ENCODE results near the gene SND1. TPM values are rescaled to one million over a fixed set of nuclear protein-coding genes. Genes with fewer than 3 reads are reported as not detected.

The SND1 gene
- total and polyA plus RNA-seq, 10 of the 15 experiments (the other 5 are each of a cell fraction or from before 2014, with no cell fraction given) = 52.4 to 270 (median 146) TPM

DNA sequence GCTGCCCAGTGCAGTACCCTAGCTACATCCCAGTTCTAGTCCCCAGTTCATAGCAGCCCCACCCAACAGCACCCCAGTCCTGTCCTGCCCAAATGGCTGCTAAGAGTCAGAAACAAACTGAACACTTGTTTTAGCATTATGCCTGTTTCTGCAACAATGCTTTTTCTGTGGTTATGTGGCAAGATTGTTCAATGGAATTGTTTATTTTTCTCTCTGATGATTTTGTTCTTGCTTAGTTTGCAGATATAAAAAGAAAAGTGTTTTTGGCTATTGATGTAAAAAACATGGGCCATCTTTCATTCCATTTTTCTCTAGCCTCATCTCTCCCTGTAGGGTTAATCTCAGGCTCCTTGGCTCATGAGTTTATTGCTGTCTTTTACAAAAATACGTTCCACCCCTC is 336.8 kb downstream of the SND1 start:
- BruUV-seq (replicated peaks) = no TSS peak
- no peaks in the 10 kb centered on the region for H3K9me3 ChIP-seq (replicated peaks; ENCODE audit: control insufficient read depth, insufficient read depth, low read length)
- H3K79me2 ChIP-seq (ENCODE audit: control insufficient read depth, insufficient read depth, low read length) = no peaks in the 10 kb centered on the region
- H3K27me3 ChIP-seq (replicated peaks in 1 of 2; ENCODE audit: control insufficient read depth in 2 of 2, insufficient read depth in 2 of 2, low read length in 1 of 2) = no peaks in the 10 kb centered on the region
- H3K4me2 ChIP-seq (ENCODE audit: control insufficient read depth, insufficient read depth) = no peak overlapping the region
- CTCF ChIA-PET = interaction anchor here (1.8 kb wide), 1 partner anchor 16 kb away, joined by 4 read pairs; no protein-coding TSS in a partner anchor
- no peak overlapping the region for H2AFZ ChIP-seq (ENCODE audit: control insufficient read depth, low read depth, low read length)
- SMC1A ChIA-PET (ENCODE audit: uncharacterized antibody, unreplicated experiment) = interaction anchor here (1.2 to 1.8 kb wide), 4 partner anchors 8 to 196 kb away, joined by 3 to 4 read pairs (median 4); no protein-coding TSS in a partner anchor
- no peak overlapping the region for H3K27ac ChIP-seq (ENCODE audit: control insufficient read depth, insufficient read depth)
- peaks cover 12 to 16% of the 10 kb centered on the region in 2 experiments for H3K36me3 ChIP-seq (ENCODE audit: control insufficient read depth in 2 of 2, insufficient read depth in 2 of 2, low read length in 1 of 2)
- FAIRE-seq (no peak), ATAC-seq (no peak), DNase-seq (ENCODE audit: low read depth, low spot score) (no peak)
- no peak overlapping the region for H3K9ac ChIP-seq (ENCODE audit: control insufficient read depth, insufficient read depth, low read length)
- TF ChIP-seq CBX5 (IDR thresholded peaks at IDR 0.05; ENCODE audit: low read depth) (no peak), MYB (IDR thresholded peaks at IDR 0.05; ENCODE audit: borderline replicate concordance, low read depth, low read length) (no peak), TCF3 (IDR thresholded peaks at IDR 0.05; ENCODE audit: borderline replicate concordance, insufficient read depth, low read depth, low read length) (no peak), PAX8 (IDR thresholded peaks at IDR 0.05) (no peak), LARP7 (IDR thresholded peaks at IDR 0.05) (no peak), SP1 (IDR thresholded peaks at IDR 0.05; ENCODE audit: low read depth, low read length) (no peak), POLR2AphosphoS5 (IDR thresholded peaks at IDR 0.05; ENCODE audit: low read length) (no peak)
- no peaks in the 10 kb centered on the region for H3K4me1 ChIP-seq (ENCODE audit: control insufficient read depth, insufficient read depth, low read length)
- POLR2A ChIA-PET = interaction anchor here (1.2 kb wide), 1 partner anchor 10 kb away, joined by 3 read pairs; no protein-coding TSS in a partner anchor
- no peaks in the 10 kb centered on the region for H4K20me1 ChIP-seq (ENCODE audit: control insufficient read depth, insufficient read depth)
- in situ Hi-C loops (cut with MboI) = no loop called here
- no peak overlapping the region for H3K4me3 ChIP-seq
- 100% methylated on average over 1 of the region's 1 CpG for WGBS (ENCODE audit: insufficient coverage, insufficient replicate concordance, low lambda C conversion rate, missing lambda C conversion rate)
- RAD21 ChIA-PET (ENCODE audit: unreplicated experiment) = no interaction called here
- intact Hi-C loops (cut with micrococcal nuclease; ENCODE audit: unreplicated experiment) = no loop called here

DNA sequence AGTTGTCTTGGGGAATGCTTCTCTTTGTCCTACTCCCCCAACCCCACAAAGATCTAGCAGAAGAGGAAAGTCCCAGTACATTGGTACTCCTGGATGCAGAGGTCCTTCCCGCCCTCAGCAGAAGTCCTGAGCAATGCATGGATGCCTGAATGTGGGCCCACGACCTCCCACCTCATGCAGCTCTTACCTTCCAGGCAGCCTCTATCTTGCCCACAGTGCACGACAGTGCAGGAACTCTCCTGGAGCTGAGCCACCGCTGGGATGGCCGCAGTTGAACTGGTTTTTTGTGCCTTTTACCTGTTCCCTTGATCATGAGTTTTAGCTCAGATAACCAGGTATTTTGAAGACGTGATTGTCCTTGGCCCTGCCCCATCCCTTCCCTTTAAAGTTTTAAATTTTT is 341.3 kb downstream of the SND1 start:
- Histone ChIP-seq H3K79me2 (ENCODE audit: control insufficient read depth, insufficient read depth, low read length) (no peaks in the 10 kb centered on the region), H4K20me1 (ENCODE audit: control insufficient read depth, insufficient read depth) (no peaks in the 10 kb centered on the region), H2AFZ (ENCODE audit: control insufficient read depth, low read depth, low read length) (no peak overlapping the region), H3K4me1 (ENCODE audit: control insufficient read depth, insufficient read depth, low read length) (no peaks in the 10 kb centered on the region), H3K27me3 (replicated peaks in 1 of 2; ENCODE audit: control insufficient read depth in 2 of 2, insufficient read depth in 2 of 2, low read length in 1 of 2) (no peaks in the 10 kb centered on the region), H3K9ac (ENCODE audit: control insufficient read depth, insufficient read depth, low read length) (no peak overlapping the region), H3K4me3 (no peak overlapping the region), H3K36me3 (ENCODE audit: control insufficient read depth in 2 of 2, insufficient read depth in 2 of 2, low read length in 1 of 2) (peaks cover 13 to 29% of the 10 kb centered on the region in 2 experiments), H3K4me2 (ENCODE audit: control insufficient read depth, insufficient read depth) (no peak overlapping the region), H3K27ac (ENCODE audit: control insufficient read depth, insufficient read depth) (no peak overlapping the region), H3K9me3 (replicated peaks; ENCODE audit: control insufficient read depth, insufficient read depth, low read length) (no peaks in the 10 kb centered on the region)
- RAD21 ChIA-PET (ENCODE audit: unreplicated experiment) = no interaction called here
- FAIRE-seq (no peak), DNase-seq (ENCODE audit: low read depth, low spot score) (no peak), ATAC-seq (no peak)
- in situ Hi-C loops (cut with MboI) = no loop called here
- POLR2A ChIA-PET = no interaction called here
- 87% methylated on average over 6 of the region's 6 CpGs for WGBS (ENCODE audit: insufficient coverage, insufficient replicate concordance, low lambda C conversion rate, missing lambda C conversion rate)
- SMC1A ChIA-PET (ENCODE audit: uncharacterized antibody, unreplicated experiment) = no interaction called here
- intact Hi-C loops (cut with micrococcal nuclease; ENCODE audit: unreplicated experiment) = no loop called here
- no TSS peak for BruUV-seq (replicated peaks)
- CTCF ChIA-PET = no interaction called here
- TF ChIP-seq BCL11A (IDR thresholded peaks at IDR 0.05; ENCODE audit: low read depth, low read length) (no peak), SUPT20H (IDR thresholded peaks at IDR 0.05; ENCODE audit: borderline replicate concordance, control insufficient read depth, low read depth, low read length) (no peak), NRF1 (conservative IDR thresholded peaks at IDR 0.05; ENCODE audit: low read depth, low read length) (no peak), RUNX3 (IDR thresholded peaks at IDR 0.05; ENCODE audit: low read length) (no peak), ZSCAN29 (IDR thresholded peaks at IDR 0.05) (no peak), CHD2 (IDR thresholded peaks at IDR 0.05; ENCODE audit: borderline replicate concordance, low read depth, low read length) (no peak)
- TF ChIP-seq, protein P1, sequence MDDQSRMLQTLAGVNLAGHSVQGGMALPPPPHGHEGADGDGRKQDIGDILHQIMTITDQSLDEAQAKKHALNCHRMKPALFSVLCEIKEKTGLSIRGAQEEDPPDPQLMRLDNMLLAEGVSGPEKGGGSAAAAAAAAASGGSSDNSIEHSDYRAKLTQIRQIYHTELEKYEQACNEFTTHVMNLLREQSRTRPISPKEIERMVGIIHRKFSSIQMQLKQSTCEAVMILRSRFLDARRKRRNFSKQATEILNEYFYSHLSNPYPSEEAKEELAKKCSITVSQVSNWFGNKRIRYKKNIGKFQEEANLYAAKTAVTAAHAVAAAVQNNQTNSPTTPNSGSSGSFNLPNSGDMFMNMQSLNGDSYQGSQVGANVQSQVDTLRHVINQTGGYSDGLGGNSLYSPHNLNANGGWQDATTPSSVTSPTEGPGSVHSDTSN (IDR thresholded peaks at IDR 0.05; ENCODE audit: insufficient replicate concordance, low read depth, low read length) = no peak
- TF ChIP-seq, protein P2, sequence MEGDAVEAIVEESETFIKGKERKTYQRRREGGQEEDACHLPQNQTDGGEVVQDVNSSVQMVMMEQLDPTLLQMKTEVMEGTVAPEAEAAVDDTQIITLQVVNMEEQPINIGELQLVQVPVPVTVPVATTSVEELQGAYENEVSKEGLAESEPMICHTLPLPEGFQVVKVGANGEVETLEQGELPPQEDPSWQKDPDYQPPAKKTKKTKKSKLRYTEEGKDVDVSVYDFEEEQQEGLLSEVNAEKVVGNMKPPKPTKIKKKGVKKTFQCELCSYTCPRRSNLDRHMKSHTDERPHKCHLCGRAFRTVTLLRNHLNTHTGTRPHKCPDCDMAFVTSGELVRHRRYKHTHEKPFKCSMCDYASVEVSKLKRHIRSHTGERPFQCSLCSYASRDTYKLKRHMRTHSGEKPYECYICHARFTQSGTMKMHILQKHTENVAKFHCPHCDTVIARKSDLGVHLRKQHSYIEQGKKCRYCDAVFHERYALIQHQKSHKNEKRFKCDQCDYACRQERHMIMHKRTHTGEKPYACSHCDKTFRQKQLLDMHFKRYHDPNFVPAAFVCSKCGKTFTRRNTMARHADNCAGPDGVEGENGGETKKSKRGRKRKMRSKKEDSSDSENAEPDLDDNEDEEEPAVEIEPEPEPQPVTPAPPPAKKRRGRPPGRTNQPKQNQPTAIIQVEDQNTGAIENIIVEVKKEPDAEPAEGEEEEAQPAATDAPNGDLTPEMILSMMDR (IDR thresholded peaks at IDR 0.05 in 2 of 3, conservative IDR thresholded peaks at IDR 0.05 in 1 of 3; ENCODE audit: control insufficient read depth in 2 of 3, extremely low read depth in 1 of 3, insufficient read depth in 1 of 3, low read depth in 3 of 3, low read length in 3 of 3) = no peak
- TF ChIP-seq, protein P3, sequence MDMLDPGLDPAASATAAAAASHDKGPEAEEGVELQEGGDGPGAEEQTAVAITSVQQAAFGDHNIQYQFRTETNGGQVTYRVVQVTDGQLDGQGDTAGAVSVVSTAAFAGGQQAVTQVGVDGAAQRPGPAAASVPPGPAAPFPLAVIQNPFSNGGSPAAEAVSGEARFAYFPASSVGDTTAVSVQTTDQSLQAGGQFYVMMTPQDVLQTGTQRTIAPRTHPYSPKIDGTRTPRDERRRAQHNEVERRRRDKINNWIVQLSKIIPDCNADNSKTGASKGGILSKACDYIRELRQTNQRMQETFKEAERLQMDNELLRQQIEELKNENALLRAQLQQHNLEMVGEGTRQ (IDR thresholded peaks at IDR 0.05; ENCODE audit: borderline replicate concordance, low read depth, low read length) = no peak

All from GM12878 (cell line).